GM19395 (cell line): ENCODE measurements around the gene SYNM.
A peak's percentile ranks its signal among the peaks of the same experiment; 100 is the strongest.

Source experiments
- ATAC-seq: cut with Tn5 transposase; IDR thresholded peaks from one replicate; pipeline ENCODE4 v1.9.1; 2021; ENCODE audit warnings: mild to moderate bottlenecking, moderate library complexity; ENCODE audit not compliant: unreplicated experiment

SYNM gene

DNA sequence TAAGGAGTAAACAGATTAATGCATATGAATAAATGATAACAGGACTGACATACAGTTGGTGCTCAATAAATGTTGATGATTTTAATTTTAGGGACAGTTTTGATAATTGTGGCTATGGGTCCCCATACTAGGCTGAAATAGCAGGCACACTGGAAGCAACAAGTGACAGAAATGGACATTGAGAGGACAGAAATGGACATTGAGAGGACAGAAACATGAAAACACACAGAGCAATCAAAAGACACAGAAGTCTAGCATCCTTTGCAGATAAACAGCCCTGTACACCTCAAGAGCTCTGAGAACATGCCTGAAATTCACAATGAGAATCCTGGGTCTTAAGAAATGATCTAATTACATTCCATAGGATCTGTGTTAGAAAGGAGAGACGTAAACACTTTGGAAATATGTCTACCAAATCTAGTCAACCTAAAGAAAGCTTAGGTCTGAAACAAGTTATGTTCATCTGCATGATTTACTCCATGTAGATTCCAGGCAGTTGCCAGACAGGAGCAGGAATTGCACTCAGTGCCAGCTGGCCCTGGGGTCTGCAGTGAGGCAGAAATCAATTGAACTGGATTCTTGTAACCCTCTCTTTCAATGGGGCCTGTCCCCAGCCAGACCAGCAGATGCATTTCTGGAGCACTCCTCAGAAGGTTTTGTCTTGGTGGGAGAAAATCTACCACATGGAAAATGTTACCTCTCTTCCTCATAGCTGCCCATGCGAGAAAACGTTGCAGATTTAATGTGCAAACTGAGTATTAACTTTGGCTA lies 60.3 kb downstream of the SYNM start:
- ATAC-seq: no peak

DNA sequence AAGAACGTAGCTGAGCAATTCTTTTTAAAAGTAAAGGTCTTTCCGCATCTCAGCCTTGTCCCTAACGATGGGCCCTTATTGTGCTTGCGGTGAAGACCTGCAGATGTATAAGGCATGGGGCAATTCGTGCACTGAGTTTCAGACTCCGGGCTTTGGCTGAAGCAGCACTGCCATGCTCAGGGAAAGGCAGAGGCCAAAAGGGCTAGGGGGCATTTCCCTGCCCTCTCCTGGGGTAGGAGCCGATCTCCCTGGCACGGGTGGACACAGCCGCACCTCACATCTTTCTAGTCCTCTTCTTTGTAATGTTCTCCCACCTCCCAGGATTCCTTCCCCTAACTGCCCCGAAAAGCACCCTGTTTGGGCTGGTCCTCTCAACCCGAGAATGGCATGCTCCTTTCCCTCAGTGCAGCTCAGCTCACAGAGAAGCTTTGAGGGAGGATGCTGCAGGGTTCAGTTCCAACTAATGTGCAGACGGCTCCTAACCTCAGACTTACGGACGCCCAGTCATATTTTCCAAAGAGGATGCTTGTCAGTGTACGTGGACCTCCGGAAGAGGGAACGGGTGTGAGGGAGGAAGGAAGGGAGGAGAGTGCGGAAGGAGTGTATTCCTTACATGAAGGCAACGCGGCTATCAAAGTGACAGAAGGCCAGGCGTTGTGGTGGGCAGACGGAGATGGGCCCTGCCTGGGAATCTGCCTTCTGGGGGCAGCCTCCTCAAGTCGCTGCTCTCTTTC lies 61.2 kb downstream of the SYNM start:
- no peak for ATAC-seq

DNA sequence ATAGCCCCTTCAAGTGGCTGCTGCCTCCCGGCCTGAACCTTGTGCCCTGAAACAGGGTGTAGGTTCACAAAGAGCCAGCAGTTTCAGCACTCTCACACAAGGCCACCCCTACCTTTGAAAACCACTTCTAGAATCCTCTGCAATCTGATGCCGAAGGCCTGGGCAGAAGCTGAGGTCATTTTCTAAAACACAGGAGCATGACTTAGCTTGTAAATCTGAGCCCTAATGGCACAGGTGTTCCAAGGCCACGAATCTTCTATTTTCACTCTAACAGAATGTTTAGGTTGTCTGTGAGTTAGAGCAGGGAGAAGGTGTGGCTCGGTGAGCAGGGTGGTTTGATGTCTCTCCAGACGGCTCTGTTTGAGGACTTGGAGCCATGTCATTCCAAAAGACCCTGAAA lies 62.3 kb downstream of the SYNM start:
- ATAC-seq: no peak

DNA sequence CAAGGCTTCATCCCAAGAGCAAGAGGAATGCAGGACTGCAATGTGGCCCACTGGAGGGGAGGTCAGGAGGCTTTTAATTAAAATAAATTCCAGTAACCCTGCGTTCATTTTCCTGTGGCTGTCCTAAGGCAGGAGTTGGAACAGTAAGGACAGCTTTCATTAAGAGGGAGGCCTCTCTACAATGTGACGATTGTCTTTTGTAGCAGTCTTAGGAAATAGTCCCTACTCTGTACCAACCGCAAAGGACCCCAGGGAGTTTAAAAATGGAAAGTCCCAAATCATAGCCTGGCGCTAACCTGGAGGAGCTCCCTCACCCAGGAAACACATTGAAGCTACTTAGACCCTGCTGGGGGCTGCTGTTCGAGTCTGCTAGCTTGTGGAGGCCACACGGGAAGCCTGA lies 62.8 kb downstream of the SYNM start:
- peak; percentile 50 for ATAC-seq

DNA sequence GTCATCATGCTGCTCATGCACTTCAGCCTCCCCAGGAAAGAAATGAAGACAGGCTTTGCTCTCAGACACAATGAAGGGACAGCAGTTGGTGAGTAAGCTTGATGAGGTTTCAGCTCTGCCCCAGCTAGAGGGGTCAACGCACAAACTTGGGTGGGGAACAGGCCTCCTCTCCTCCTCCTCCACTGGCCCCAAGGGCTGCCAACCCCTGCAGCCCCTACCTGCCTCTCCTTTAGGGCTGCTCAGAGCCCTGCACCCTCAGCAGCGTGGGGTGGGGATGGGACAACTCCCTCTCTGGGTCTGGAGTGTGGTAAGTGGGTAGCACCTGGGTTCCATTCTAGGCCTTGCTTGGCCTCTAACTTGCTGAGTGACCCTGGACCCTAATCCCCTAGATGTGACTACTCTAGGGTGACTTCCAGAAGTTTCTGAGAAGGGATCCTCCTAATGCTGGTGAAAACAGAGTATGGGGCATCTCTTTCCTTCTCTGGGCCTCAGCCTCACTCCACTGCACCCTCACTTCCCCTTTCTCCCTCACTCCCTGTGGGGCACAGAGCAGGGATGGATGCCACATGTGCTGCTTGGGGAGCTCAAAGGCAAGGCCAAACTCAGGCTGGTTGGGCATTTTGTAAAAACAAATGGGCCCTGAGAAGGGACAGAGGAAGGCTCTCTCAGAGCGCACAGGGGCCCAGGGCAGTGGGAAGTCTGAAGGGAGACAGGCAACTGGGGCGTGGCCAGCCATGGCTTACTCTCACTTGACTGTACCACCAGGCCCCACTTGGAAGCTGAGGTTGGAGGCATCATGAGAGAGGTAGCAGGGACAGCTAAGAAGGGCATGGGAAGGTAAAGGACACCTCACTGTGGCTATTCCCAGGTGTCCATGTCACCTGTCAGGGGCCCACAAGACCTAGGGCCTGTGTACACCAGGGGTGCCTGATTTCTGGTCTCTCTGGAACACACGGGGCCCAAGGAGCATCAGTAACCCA lies 64.0 kb downstream of the SYNM start:
- ATAC-seq: no peak

DNA sequence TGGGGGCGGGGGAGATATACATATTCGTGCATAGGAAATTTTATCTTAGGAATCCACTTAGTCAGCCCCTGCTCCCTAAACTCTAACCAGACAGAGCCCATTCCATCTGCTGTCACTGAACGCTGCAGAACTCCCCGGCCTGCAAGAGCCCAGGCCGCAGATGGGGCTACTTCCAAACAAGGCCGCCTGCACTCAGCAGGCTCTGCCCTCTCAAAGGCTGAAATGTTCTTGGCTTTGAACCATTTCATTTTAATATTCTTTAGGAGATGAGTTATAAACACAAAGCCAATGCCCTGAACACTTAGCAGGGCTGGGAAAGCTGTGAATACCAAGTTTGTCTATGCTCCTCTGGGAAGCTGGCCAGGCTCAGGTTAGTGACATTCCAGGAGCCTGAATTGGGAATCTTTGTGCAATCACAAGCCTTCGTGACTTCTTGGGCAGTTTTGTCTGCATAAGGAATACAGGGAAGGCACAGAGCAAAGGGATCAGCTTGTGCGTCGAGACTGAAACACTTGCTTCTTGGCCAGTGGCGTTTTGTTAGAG lies 65.0 kb downstream of the SYNM start:
- no peak for ATAC-seq

DNA sequence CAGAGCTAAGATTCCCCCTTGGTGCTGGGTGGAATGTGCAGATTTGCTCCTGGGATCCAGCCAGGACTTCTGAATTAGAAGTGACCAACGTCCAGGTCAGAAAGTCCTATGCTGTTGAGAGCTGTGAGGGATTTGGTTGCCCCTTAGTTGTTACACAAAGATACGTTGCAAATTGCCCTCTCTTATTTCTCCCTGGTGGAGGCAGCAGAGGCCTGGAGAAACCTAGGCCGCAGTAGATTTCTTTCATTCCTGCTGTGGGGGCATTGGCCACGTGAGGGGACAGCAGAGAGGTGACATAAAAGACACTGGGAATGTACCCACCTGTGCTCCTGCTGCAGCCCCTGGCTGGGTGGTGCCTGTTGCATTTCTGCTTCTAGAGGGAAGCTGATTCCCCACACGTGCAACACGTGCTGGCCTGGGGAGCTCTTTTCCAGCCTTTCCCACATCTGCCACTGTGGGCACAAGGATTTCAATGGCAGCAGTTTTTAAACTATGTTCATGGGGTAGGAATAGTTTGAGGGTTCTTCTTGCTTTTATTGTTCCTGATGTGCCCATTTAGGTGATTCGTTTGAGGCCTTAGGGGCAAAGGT lies 65.7 kb downstream of the SYNM start:
- no peak for ATAC-seq

DNA sequence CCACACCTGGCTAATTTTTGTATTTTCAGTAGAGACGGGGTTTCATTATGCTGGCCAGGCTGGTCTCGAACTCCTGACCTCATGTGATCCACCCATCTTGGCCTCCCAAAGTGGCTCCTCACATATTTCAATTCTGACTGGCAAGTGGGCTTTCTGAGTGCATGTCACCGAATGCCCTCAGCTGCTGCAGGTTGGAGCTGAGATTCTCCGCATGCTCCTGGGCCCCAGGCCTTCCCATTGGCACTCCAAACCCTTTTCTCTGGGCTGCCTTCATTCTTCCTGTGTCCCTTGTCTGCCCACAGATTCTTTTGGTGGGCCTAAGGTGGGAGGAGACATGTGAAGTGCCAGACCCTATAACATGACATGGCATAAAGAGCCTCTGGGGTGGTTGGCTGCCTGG lies 67.3 kb downstream of the SYNM start:
- no peak for ATAC-seq

DNA sequence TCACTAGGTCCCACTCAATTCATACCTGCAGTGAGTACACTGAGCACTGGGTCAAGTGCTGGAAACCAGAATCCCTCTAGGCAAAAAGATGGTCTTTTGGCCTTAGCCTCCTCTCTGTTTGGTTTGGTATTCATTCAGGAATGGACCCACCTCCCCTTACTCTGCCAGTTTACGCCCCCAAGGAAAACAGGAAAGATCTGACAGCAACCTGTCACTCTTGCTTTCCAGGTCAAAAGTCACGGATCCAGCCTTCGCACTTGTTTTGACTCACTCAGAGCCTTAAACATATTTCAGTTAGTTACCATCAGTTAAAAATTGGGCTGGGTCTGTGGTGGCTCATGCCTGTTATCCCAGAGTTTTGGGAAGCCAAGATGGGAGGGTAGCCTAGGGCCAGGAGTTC lies 68.1 kb downstream of the SYNM start:
- no peak for ATAC-seq

DNA sequence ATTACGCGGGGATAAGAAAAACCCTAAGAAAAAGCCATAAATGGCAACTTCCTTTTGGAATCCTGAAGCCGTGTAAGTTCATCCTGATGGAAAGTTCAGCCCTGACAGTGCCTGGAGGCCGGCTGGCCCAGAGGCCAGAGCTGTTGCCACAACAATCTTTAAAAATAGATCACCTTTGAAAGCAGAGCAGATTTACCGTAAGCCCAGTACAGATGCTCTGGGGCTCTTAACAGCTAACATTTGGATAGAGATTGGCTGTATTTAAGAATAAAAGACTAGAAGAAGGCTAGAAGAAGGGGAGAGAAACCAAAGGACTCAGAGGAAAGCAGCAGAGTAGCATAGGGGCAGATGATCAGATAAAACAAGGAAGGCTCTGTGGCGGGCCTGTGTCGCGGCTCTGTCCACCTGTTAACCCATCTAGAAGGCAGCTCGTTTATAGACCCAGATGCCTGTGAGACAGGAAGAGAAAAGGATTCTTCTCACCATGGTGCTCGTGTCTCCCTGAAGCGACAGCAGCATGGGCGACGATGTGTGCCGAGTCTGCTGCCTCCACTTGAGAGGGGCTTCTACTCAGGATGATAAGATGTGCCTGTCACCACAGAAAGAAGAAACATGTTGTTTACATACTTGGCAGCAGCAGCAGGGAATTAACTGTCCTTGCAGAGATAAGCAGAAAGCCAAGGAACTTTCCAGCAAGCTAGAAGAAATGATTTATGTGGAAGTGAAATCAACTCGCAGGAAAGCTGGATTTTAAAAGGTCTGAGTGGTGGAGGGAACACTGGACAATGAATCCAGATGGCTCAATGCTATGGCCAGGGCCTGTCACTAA lies 69.9 kb downstream of the SYNM start:
- ATAC-seq: no peak

DNA sequence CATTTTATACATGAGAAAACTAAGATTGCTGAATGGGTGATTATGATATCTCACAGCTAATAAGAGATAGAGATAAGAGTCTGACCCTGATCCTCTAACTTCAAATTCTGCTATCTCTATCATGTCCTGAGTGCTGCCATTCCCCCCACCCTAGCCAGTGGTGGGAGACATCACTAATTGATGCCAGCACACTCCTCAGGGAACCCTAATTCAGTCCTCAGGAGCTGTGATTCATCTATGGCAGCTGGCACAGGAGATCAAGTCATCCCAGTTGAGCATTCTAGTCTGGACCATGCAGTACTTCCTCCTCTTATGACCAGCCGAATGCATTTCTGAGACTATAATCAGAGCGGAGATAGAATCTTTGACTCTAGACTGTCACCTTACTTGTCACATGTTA lies 71.9 kb downstream of the SYNM start:
- ATAC-seq: no peak

DNA sequence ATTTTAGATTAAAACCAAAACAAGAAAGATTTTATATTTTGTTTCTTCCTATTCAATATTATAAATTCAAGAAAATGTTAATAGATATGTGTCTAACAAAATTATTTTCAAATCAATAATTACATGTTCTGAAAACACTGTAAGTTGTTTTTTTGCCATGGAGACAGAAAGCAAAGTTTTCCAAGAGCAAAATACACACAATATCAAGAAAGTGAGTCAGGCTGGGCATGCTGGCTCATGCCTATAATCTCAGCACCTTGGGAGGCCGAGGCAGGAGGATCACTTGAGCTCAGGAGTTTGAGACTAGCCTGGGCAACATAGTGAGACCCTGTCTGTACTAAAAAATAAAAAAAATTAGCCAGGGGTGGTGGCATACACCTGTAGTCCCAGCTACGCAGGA lies 72.8 kb downstream of the SYNM start:
- no peak for ATAC-seq

DNA sequence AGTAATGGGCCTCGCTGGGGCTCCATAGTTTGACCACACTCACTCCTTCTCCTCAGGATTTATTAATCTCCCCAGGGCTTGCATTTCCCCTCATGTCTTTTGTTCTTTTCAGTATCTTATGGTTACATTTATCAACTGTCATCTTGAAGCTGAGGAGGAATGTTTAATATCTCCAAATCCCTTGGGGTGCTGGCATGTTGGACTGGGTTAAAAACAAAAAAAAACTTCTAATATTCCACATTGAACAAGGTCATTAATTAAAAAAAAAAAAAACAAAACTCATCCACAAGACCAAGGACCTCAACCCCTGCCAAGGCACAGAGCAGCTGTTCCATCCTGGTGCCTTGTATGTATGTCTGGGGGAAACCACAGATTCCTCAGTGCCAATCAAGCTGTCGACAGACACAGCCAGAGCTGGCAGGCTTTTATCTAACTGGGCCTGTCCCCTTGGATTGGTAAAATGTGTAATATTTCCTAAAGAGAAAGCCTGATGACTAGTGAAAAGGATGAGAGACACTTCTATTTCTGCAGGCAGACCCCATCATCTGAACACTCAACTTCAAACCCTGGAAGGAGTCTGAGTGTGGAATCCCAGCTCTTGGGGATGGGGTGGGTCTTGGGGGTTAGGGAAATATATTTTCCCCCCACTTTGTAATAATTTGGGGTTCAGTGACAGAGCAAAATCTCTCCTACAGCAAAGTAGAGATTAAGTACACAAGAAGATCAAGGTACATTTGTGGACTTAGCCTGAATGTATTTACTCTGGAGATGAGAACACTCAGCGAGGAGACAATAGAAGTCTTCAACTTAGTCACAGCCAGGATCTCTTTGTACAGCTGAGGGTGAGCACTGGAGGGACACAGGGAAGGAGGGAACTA lies 75.4 kb downstream of the SYNM start:
- no peak for ATAC-seq

DNA sequence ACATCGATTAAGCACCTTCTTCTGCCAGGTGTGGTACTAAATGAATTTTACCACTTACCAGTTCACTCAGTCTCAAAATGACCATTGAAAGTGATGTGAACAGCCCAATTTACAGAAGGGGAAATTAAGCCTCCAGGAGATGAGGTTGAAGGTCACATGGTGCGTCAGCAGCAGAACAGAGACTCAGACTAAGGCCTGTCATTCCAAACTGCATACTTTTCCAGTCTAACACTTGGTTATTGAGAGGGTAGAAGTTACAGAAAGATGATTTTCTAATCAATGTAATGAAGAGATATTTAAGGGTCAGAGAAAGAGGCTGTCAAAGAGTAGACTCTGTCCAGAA lies 76.1 kb downstream of the SYNM start:
- ATAC-seq: no peak

DNA sequence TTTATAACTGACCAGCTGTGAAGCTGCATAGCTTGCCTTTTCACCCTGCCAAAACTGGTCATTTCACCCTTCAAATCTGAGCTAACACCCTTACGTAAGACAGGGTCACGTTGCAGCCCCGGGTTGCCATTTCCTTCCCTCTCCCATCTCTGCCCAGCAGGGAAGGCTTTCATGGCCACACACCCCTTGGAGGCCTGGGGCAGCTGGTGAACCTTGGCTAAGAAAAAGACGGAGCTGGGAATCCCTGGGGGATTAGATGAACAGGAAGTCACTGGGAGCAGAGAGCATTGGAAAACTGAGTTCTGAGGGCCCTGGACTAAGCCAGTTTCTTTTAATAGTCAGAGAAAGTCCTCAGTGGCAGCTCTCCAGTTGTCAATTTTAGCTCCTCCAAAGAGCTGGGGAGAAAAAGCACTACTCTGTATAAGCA lies 76.7 kb downstream of the SYNM start:
- no peak for ATAC-seq

DNA sequence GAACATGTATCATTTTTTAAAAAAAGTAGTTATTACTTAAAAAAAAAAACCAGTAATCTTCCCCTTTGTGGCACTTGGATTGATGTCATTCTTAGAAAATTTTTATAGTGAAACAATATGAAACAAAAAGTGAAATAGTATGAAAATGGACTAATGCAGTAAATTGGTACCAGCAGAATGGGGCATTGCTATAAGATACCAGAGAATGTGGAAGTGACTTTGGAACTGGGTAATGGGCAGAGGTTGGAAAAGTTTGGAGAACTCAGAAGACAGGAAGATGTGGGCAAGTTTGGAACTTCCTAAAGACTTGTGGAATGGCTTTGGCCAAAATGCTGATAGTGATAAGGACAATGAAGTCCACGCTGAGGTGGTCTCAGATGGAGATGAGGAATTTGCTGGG lies 77.9 kb downstream of the SYNM start:
- no peak for ATAC-seq
